NCI-H748 (cell line): ENCODE data around the gene TGFBR3.
"Not testable (repeated sequence)": the region's sequence is repeated elsewhere in the genome, so short reads cannot be mapped to it uniquely, and the experiment has no call there.

Experiments
- DNase-seq: peaks from one replicate; lab custom pipeline; 2025; ENCODE audit not compliant: unreplicated experiment; lab: John Stamatoyannopoulos, UW

The TGFBR3 gene

DNA sequence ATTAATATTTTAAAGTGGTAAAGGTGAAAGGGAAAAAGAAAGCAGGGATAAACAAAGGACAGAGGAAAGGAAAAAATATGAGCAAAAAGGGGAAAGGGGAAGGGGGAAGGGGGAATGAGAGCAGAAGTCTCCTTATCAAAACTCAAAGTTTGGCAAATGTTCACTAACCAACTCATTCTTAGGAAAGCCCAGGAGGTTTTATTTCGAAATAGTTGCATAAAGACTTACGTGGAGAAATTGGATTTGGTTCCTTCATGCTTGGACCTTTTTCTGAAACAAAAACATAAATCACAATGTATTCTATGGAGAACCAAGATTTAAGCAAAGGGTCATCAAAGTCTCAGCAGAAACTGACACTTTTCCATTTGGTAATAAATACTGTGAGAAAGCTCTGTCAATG, 188.1 kb downstream of the TGFBR3 start:
- DNase-seq, result no peak

DNA sequence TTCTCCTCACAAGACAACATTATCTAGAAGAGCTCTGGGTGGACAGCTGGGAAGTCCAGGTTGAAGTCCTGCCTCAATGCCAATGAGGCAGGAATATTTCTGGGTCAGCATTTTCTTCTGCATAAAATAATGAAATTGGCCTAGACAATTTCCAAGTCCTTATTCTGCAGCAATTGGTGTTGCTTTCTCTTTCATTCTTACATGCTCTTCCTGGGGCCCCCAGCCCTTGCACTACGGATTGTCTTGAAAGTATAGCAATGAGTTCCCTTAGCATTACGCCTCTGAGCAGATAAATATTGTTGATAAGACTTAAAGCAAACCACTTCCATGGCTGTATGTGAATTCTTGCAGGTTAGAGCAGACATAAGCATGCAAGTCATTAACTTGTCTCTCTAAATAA, 188.5 kb downstream of the TGFBR3 start:
- no peak for DNase-seq

DNA sequence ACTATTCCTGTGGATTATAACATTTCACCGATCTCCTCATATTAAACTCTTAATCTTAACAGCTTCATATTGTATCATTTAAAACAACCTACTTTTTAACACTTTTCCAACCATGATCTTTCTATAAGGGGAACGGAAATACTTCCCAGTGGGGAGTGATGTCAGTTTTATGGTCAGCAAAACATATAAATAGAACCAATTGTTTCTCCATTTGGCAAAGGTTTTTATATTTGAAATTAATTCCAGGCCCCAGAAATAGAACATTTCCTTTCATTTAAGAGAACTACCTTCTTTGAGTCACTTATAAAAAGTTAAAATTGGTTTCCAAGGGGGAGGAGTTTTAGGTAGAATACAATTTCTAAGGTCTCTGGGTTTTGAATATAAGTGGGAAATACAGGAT, 189.6 kb downstream of the TGFBR3 start:
- no peak for DNase-seq

DNA sequence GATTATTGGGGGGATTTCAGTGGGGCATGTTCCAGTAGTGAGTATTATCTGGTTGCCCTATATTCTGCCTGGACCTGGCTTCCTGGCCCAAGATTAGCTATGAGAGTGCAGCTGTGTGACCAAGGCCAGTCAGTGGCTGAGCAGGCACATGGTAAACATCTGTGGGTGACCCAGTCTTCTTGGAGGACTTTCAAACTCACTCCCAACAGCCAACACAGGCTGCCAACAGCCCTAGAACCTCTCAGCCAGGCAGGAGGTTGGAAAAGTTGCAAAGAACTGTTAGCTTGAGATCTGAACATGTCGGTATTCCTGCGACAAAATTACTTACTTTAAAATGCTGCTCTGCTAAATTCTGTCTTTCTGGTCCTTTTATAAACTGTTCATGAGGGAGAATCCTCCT, 192.4 kb downstream of the TGFBR3 start:
- DNase-seq, result no peak

DNA sequence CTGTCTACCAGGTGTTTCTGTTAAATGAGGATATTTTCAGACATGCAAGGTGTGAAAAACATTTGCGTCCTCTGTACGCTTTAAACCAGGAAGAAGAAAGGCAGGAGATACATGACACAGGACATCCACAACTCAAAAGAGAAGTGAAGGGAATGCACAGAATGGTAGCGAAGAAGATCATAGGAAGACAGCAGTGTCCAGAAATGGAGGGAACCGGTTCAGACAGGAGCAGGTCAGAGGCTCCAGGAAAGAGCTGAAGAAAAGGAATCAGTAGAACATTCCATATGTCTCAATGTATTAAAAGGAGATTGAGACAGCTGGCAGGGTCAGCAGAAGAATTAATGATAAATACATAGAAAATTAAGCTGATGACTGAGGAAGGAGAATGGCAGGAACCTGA, 194.4 kb downstream of the TGFBR3 start:
- DNase-seq, result no peak

DNA sequence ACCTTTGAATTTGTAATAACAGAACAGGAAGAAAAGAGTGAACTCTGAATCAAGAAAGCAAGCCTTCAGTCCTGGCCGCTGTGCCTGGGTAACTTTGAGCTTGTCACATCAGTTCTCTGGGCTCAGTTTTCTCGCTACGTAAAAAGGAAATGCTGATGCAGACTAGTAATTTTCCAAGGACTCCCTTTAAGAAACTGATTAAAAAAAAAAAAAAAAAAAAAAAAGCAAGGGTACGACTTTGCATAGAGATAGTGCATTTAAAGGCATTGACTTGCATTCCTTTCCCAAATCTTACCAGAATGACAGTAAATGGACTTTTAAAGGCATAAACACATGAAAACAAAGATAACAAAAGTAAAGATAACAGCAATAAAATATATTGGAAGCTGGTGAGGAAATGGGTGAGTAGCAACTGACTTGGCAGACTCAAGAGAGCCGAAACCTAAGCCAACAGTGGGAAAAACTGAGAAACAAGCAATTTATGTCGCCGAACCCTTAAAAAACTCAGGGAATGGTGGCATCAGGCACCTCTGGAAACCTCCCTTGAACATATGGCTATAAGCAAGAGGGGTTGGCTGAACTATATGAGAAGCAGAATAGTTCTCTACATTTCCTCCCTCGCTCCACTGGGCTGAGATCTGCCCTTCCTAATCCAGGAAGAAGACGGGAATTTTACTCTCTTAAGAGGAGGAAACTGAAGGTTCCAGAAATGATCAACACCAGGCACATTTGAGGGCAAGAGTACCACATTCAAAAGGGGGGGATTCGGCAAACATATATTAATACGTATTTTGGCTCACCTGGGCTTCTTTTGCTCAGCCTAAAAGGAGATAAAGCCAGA, 196.1 kb downstream of the TGFBR3 start:
- no peak for DNase-seq

DNA sequence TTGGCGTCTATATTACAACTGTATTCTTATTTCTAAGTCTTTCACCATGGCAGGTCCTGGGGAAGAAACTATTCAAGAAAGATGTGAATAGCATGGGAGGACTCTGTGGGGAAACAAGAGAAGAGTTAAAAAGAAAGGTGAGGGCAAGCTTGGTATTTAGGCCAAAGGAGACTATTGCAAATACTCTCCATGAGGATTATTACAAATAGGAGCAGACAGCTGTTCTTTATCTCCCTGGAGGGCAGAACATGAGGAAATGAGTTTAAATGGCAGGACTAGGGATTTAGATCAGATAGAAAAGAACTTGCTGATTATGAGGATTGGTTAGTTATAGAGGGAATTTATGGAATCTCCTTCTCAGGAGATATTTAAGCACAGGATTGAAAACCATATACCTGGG, 198.5 kb downstream of the TGFBR3 start:
- no peak for DNase-seq

DNA sequence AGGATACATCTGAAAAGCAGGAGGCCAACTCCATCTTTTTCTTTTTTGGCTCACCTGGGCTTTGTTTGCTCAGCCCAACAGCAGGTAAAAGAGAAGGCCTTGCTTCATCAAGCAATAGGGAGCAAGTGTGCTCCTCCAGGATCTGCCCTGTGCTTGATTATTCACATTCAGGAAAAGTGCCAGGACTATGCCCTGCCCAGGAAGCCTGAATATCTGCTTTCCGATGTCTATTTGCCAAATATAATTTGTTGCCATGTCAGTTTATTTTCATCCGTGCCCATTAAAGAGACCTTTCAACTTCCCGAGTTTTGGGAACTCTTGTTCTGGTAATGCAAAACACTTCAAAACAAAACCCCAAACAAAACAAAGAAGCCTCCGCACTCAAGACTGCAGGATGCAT, 200.0 kb downstream of the TGFBR3 start:
- DNase-seq, result peak; percentile 5

DNA sequence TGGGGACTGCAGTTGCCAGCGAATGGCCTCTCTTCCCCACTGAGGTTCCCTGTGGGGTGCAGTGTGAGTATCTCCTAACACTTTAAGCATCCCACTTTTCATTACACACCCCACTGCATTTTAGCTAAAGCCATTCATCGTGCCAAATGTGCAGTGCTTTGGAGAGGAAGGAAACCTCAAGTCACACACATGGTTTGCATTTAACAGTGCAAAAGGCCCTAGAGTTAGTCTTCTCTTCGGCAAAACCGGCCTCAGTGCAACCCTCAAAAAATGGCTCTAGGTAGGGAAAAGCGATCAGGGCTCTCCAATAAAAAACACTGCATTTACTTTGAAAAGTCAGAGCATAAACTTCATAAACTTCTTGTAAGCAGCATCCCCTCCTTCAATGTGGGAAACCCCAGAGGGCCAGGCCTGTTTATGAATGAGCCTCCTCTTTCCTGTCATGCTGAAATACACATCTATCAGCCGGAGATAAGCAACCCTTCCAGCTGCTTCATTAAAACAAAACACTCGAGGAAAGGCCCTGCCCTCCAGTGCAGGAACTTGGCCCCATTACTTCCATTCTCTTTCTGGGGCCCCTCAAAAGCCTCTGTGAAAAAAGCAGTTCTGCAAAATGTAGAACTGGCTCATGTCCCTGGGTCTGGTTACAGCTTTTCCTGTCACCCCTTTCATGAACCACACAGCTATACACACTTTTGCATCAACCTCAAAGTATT, 201.3 kb downstream of the TGFBR3 start:
- DNase-seq, result no peak

DNA sequence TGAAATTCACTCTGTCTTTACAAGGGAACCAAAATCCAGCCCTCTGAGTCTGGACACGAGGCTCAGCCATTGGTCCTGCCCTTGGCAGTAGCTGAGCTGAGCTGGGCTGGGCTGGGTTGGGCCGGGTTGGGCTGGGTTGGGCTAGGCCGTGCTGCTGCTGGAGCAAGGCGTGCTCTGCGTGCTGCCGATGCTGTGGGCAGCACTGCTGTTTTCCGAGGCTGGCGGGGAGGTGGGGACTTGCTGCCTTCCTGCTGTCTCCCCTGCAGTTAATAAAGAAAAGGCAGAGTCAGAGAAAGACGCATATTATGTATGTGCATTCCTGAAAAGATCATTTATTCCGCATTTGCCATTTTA, 202.4 kb downstream of the TGFBR3 start:
- no peak for DNase-seq

DNA sequence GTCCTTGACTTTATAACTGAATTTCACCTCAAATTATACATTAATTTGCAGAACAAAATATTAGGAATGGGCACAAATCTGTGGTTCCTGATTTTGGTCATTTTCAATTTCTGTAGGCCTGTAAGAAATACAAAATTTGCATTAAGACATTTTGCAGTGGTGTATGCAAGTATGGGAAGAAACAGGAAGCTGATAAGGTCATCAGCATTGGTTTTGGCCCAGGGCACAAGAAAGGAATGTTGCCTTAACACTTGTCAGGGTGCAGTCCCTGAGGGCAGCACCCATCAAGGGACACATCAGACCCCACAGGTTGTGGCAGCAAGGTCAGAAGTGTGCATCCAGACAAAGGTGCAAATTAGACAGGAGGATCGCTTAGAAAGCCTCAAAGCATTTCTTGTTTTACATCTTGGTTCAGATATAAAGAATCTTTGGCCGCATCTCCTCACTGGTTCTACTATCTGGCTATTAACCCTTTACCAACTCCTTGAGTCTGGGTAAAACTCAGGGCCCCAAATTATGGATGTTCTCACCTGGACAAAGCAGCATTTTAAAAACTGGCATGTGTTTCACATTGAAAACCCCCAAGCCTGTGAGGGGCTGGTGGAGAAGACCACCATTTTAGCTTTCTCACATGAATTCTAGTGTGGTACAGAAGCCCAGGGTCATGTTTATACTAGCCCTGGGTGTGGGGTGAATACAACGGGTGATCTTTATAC, 202.9 kb downstream of the TGFBR3 start:
- no peak for DNase-seq

DNA sequence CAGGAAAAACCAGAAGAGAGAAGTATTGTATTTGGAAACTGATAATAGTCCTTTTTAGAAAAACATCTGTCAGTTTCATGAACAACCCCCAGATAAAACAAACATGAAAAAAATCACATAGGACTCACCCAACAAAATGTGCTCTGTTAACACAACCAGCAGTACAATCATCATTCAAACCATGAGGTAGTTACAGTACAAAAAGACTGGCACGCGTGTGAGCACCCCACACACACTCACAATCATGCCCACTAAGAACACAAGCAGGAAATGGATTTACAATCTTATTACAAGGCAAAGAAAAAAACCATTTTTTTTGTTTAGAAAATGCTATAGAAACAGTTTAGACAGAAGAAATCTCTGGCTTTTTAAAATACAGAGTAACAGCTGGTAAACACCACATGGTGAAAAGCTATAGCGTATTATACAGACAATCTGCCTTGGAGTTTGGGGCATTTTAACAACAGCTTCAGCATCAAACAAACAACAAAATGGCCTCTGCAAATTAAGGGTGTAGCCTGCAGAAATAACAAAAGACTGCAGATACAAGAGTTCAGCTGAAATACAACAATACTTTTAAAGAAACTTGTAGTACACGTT, 205.3 kb downstream of the TGFBR3 start:
- DNase-seq, result peak; percentile 9

DNA sequence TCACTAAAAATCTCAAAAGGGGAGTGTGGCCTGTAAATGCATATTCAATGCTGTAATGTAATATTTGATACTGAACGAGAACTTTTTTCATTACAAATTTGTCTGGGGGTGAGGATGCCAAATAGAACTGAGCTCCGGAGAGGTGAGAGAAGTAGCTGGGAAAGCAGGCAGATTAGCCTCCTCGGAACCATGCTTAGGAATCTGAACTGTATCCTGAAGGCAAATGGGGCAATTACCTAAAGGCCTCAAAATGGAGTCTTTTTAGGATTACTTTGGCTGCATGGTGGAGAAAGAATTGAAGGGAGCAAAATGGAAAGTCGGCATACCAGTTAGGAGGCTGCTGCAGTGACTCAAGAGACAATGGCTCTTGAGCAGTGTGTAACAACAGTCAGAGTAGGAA, 206.5 kb downstream of the TGFBR3 start:
- no peak for DNase-seq

DNA sequence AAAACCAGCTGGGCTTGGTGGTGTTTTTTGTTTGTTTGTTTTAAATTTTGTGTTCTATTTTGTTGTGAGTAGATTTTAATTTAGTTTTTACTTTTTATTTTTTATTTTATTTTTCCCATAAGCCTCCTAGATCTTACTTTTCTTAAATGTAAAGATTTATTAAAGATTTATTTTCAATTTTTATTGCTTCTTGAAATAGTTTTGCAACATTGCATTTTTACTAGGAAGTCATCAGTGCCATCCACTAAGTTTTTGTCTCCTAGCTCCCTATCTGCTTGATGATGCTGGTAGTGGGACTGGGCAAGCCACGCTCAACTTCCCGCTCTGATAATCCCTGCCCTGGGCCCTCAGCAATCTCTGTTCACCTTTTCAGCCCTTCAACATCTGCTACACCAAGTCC, 209.9 kb downstream of the TGFBR3 start:
- no peak for DNase-seq

DNA sequence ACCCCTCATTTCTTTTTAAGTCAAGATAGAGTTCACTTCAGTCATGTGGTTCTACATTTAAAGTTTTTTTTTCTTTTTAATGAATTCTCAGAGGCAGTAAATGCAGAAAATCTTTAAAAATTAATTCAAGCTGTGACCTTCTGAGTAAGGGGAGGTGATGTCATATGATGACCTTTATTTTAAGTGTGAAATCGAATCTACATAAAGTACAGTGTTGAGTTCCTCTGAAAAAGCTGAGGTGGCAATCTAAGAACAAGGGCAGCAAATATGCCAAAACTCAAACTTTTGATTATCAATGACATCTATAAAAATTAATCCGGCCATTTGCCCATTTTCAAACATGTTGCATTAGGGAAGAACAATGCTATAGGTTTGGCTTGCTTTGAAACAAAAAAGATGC, 211.8 kb downstream of the TGFBR3 start:
- DNase-seq, result no peak

DNA sequence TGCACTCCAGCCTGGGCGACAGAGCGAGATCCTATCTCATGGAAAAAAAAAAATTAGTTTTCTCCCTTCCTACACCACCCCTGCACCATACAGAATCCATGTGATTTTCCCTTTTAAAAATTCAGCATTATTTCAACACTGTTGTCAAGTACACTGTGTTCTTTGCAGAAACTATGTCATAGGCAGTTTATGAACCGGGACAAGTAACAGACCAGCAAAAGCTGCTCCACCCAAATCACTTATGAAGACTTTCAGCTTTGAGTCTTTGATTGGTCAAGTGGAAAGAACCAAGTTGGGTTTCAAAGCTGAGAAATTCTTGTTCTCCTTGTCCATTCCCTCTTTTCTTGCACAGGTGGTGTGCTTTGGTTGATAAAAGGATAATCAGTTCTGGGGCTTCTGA, 212.3 kb downstream of the TGFBR3 start:
- no peak for DNase-seq

DNA sequence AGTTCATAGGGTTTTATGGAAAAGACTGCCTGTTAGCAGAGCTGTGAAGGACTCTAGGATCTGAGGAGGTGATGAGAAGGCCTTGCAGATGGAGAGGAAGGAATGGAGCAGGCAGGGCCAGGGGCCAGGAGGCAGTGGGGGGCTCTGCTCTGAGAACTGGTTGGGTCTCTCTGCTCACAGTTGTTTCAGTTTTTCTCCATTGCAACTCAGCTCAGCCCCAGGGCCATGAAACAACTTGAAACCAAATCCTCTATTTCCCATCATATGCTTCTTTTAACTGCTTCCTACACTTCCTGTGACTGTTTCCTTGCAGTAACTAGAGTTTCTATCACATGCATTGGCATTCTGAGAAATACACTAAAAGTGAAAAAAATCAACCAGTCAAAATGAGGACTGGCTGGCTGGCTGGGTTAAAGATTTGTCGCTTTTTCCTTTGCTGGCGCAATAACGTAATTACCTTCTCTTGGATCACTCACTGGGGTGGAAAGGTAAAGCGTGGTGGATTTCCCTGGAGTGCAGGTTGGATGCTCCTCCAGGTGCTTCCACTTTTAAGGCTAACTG, 213.3 kb downstream of the TGFBR3 start:
- no peak for DNase-seq

DNA sequence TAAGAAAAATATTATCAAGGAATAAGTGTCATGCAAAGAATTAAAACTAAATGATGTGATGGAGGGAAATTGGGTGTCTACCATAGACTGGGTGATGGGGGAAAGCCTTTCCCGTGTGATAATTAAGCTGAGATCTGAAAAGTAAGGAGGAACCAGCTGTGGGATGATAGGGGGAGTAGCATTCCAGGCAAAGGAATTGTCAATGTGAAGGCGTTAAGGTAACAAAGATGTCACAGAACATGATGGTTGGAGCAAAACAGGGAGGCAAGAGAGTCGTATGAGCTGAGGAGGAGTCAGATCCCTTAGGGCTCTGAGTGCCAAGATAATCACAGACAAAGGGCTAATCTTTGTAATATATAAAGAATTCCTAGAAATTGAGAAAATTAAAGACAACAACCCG, 215.2 kb downstream of the TGFBR3 start:
- no peak for DNase-seq

DNA sequence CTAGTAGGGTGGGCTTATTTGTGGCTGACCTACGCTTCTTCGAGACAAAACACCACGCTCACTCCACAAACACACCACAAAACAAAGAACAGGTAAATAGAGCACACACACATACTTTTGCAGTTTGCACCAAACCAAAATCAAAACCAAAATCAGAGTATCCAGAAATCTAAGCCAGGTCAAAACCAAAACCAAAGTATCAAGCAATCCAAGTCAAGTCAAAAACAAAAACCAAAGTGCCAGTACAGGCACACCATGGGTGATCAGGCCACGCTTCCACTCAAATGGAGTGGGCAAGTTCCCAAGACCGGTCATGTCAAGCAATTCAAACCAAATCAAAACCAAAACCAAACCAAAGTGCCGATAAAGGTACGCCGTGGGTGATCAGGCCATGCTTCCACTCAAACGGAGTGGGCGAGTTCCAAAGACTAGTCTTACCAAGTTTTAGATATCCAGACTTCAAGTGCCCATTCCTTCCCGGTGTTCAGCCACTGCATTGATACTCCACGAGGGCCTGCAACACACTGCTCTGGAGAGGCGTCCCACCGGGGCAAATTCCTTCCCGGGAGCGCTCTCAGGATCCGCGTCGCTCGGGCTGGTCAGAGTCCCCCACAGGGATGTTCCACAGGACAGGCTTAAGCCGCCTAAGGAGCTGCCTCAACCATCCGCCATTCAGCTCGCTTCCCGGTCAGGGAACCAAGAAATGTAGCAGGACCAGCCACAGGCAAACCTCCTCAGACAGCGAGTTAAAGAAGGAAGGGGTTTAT, 216.2 kb downstream of the TGFBR3 start:
- no peak for DNase-seq

DNA sequence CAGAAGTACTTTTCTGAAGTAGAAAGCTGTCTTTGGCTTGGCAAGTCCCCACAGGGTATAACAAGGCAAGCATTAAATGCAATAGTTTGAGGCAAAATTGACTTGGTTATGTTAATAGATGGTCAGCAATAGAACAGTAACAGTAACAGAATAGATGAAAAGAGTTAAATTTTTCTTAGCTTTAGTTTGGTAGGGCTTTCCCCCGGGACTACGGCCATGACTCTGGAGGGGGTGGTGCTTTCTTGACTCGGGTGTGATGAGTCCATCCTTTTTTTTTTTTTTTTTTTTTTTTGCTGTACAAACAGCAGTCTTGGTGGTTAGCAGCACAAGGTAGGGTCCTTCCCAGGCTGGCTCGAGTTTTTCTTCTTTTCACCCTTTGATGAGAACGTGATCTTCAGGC, 219.3 kb downstream of the TGFBR3 start:
- not testable (repeated sequence) for DNase-seq

DNA sequence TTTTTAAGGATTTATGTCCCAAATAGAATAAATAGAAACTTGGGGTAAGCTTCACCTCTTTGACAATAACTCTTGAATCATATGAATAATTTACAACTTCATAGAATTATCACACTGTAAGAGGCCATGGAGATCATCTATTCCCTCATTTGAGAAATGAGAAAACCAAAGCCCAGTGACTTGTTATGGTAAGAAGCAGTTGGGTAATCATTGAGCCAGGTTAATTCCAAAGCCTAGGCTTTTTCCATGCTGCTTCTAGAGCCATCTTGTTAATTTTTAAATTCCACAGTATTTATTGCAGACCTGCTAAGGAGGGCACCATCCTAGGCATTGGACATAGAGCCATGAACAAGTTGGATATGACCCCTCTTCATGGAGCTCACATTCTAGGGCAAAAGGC, 224.8 kb downstream of the TGFBR3 start:
- DNase-seq, result no peak
